HCT116 (cell line): Measurements from ENCODE around the gene TRIM14. TPM values are rescaled to one million over a fixed set of nuclear protein-coding genes. Genes with fewer than 3 reads are reported as not detected.

ENCODE experiments used
- ATAC-seq: fragments of 200-7000 bp; cut with Tn5 transposase; 2 replicates; pipeline ENCODE4 v1.9.1; 2020; ENCODE audit warnings: mild to moderate bottlenecking, moderate library complexity
- BruUV-seq: library from RNA; stranded (reverse); fragments of 400-500 nt; replicated peaks from 2 replicates; lab custom pipeline; 2021; lab: Mats Ljungman, UMichigan
- CTCF ChIA-PET: fragments of 300-600 bp; sonication (Branson Sonifier 250); formaldehyde crosslinking; loops from one replicate; lab custom pipeline; 2021; ENCODE audit warnings: antibody characterized with exemption; lab: Charles Lee
- POLR2A ChIA-PET: fragments of 300-600, 350-600 bp; sonication (Branson Sonifier 250); formaldehyde crosslinking; loops from one replicate; lab custom pipeline; 2021; ENCODE audit warnings: antibody characterized with exemption; lab: Charles Lee
- RAD21 ChIA-PET, 2 experiments: fragments of 300-600 bp; sonication (Branson Sonifier 250); formaldehyde crosslinking; loops; one replicate each; lab custom pipeline; 2023; ENCODE audit warnings: low total read pairs in 2 of 2; ENCODE audit not compliant: uncharacterized antibody in 2 of 2, unreplicated experiment in 2 of 2, low non-redundant PET in 1 of 2; lab: Charles Lee
- DNase-seq: peaks from one replicate; pipeline ENCODE4 v3.0.0-alpha.2; 2010; ENCODE audit warnings: low read depth, low spot score
- H2AFZ ChIP-seq: fragments of 200-600 bp; shearing (Covaris generic), sonication (generic); 2 replicates; pipeline ENCODE4 v1.6.1; 2017; ENCODE audit warnings: low read depth, mixed run types, mixed read lengths, antibody characterized with exemption, low read length; ENCODE audit not compliant: poor library complexity, severe bottlenecking
- H3K27ac ChIP-seq: 2 replicates; pipeline ENCODE4 v1.5.1; 2012; ENCODE audit warnings: low read depth, low read length
- H3K27me3 ChIP-seq: fragments of 200-600 bp; sonication (generic); 2 replicates; pipeline ENCODE4 v1.6.1; 2016; ENCODE audit warnings: mixed run types, low read length, mixed read lengths; ENCODE audit not compliant: insufficient read depth
- H3K36me3 ChIP-seq, 2 experiments: fragments of 200-500 bp in 1 of 2; fragments of 200-600 bp in 1 of 2; sonication (Bioruptor generic) in 1 of 2; sonication (generic) in 1 of 2; 2 replicates each; pipeline versions ENCODE4 v1.5.1 to v1.6.1; 2014 to 2016; ENCODE audit warnings: low read length in 2 of 2, inconsistent platforms in 1 of 2, mixed read lengths in 1 of 2, mixed run types in 1 of 2; ENCODE audit not compliant: insufficient read depth in 2 of 2, control insufficient read depth in 1 of 2
- H3K4me1 ChIP-seq, 2 experiments: fragments of 200-600 bp in 1 of 2; sonication (generic) in 1 of 2; 2 replicates each; pipeline versions ENCODE4 v1.5.1 to v1.6.1; 2012 to 2017; ENCODE audit warnings: low read length in 2 of 2, inconsistent platforms in 1 of 2, mild to moderate bottlenecking in 1 of 2, mixed read lengths in 1 of 2, mixed run types in 1 of 2, moderate library complexity in 1 of 2; ENCODE audit not compliant: insufficient read depth in 2 of 2, control insufficient read depth in 1 of 2
- H3K4me2 ChIP-seq: fragments of 200-600 bp; sonication (generic); 2 replicates; pipeline ENCODE4 v1.6.1; 2017; ENCODE audit warnings: mixed run types, low read length, mixed read lengths
- H3K4me3 ChIP-seq, 2 experiments: fragments of 200-600 bp in 1 of 2; sonication (generic) in 1 of 2; replicated peaks in 1 of 2; 2 replicates each; pipeline ENCODE4 v1.5.1; 2011 to 2016; ENCODE audit warnings: low read length in 2 of 2, control low read depth in 1 of 2, low read depth in 1 of 2, mild to moderate bottlenecking in 1 of 2, mixed read lengths in 1 of 2, mixed run types in 1 of 2
- H3K79me2 ChIP-seq: fragments of 200-600 bp; sonication (generic); 2 replicates; pipeline ENCODE4 v1.6.1; 2017; ENCODE audit warnings: mild to moderate bottlenecking, mixed run types, low read length, moderate library complexity, mixed read lengths; ENCODE audit not compliant: insufficient read depth
- H3K9ac ChIP-seq: fragments of 200-600 bp; sonication (generic); 2 replicates; pipeline ENCODE4 v1.6.1; 2016; ENCODE audit warnings: low read length, mixed read lengths
- H3K9me2 ChIP-seq: fragments of 200-600 bp; sonication (generic), shearing (Covaris generic); 2 replicates; pipeline ENCODE4 v1.6.1; 2017; ENCODE audit warnings: mixed run types, mild to moderate bottlenecking, moderate library complexity; ENCODE audit not compliant: insufficient read depth
- H3K9me3 ChIP-seq, 2 experiments: fragments of 200-500 bp in 1 of 2; fragments of 200-600 bp in 1 of 2; sonication (Bioruptor generic) in 1 of 2; sonication (generic) in 1 of 2; 2 replicates each; pipeline ENCODE4 v1.6.1; 2014 to 2017; ENCODE audit warnings: low read length in 2 of 2, mixed read lengths in 2 of 2, inconsistent platforms in 1 of 2, low read depth in 1 of 2, mild to moderate bottlenecking in 1 of 2, mixed run types in 1 of 2, moderate library complexity in 1 of 2; ENCODE audit not compliant: control insufficient read depth in 1 of 2, insufficient read depth in 1 of 2
- H4K20me1 ChIP-seq: fragments of 200-600 bp; sonication (generic), shearing (Covaris generic); 2 replicates; pipeline ENCODE4 v1.6.1; 2017; ENCODE audit warnings: mixed run types, mild to moderate bottlenecking, moderate library complexity; ENCODE audit not compliant: insufficient read depth
- CBX3 ChIP-seq: IDR thresholded peaks from 2 replicates; pipeline ENCODE4 v1.6.1; 2012; ENCODE audit warnings: low read depth
- CEBPB ChIP-seq: IDR thresholded peaks from 2 replicates; pipeline ENCODE4 v1.6.1; 2012; ENCODE audit warnings: low read depth
- EGR1 ChIP-seq: IDR thresholded peaks from 2 replicates; pipeline ENCODE4 v1.6.1; 2012; ENCODE audit warnings: low read depth
- ELF1 ChIP-seq: IDR thresholded peaks from 2 replicates; pipeline ENCODE4 v1.6.1; 2012; ENCODE audit warnings: low read depth, borderline replicate concordance
- EZH2 ChIP-seq: fragments of 200-600 bp; sonication (generic); IDR thresholded peaks from 2 replicates; pipeline ENCODE4 v1.6.1; 2017; ENCODE audit warnings: antibody characterized with exemption, mixed run types
- FOSL1 ChIP-seq: IDR thresholded peaks from 2 replicates; pipeline ENCODE4 v1.6.1; 2012; ENCODE audit warnings: low read depth
- JUND ChIP-seq: IDR thresholded peaks from 2 replicates; pipeline ENCODE4 v1.6.1; 2012
- POLR2AphosphoS5 ChIP-seq: IDR thresholded peaks from 2 replicates; pipeline ENCODE4 v1.6.1; 2011; ENCODE audit warnings: mild to moderate bottlenecking, low read depth, low read length, moderate library complexity
- SIN3A ChIP-seq: IDR thresholded peaks from 2 replicates; pipeline ENCODE4 v1.6.1; 2012; ENCODE audit warnings: low read depth
- SP1 ChIP-seq: IDR thresholded peaks from 2 replicates; pipeline ENCODE4 v1.6.1; 2012; ENCODE audit warnings: low read depth
- SRF ChIP-seq: IDR thresholded peaks from 2 replicates; pipeline ENCODE4 v1.6.1; 2012; ENCODE audit warnings: low read depth
- TCF7L2 ChIP-seq: IDR thresholded peaks from 2 replicates; pipeline ENCODE4 v1.7.0; 2011; ENCODE audit warnings: borderline replicate concordance, inconsistent platforms; ENCODE audit not compliant: insufficient read depth, insufficient read length; ENCODE audit errors: extremely low read depth
- YY1 ChIP-seq: IDR thresholded peaks from 2 replicates; pipeline ENCODE4 v1.6.1; 2011; ENCODE audit warnings: low read length, low read depth, moderate library complexity, mild to moderate bottlenecking; ENCODE audit not compliant: insufficient replicate concordance; ENCODE audit errors: extremely low read depth
- ZFX ChIP-seq: fragments of 450-650 bp; IDR thresholded peaks from 2 replicates; pipeline ENCODE4 v1.6.1; 2017
- ZNF274 ChIP-seq: fragments of 200-500 bp; sonication (Bioruptor generic); IDR thresholded peaks from 2 replicates; pipeline ENCODE4 v1.6.1; 2014; ENCODE audit warnings: mild to moderate bottlenecking, low read depth, low read length, inconsistent platforms
- intact Hi-C: fragments of 100-400 bp; cut with micrococcal nuclease; formaldehyde crosslinking; loops from 2 replicates; pipeline ENCODE4 v1.10.0; 2022
- total RNA-seq: library from RNA; stranded (reverse); gene quantifications from one replicate; pipeline ENCODE4 v1.2.1, GENCODE V29; 2021; ENCODE audit not compliant: unreplicated experiment
- TF ChIP-seq, protein P1 (sequence below): IDR thresholded peaks from 2 replicates; pipeline ENCODE4 v1.6.1; 2011; ENCODE audit warnings: mild to moderate bottlenecking, low read length, moderate library complexity; ENCODE audit not compliant: insufficient replicate concordance; ENCODE audit errors: extremely low read depth
- TF ChIP-seq, protein P2 (sequence below): IDR thresholded peaks from 2 replicates; pipeline ENCODE4 v1.6.1; 2012
- TF ChIP-seq, protein P3 (sequence below): IDR thresholded peaks from 2 replicates; pipeline ENCODE4 v1.6.1; 2012; ENCODE audit warnings: low read depth
- TF ChIP-seq, protein P4 (sequence below), 3 experiments: fragments of 200-600 bp in 1 of 3; sonication (generic) in 1 of 3; IDR thresholded peaks in 2 of 3; conservative IDR thresholded peaks in 1 of 3; 2 replicates each; pipeline ENCODE4 v1.5.1; 2012 to 2017; ENCODE audit warnings: low read depth in 2 of 3, low read length in 2 of 3, antibody characterized with exemption in 1 of 3, borderline replicate concordance in 1 of 3, control low read depth in 1 of 3, mild to moderate bottlenecking in 1 of 3, mixed read lengths in 1 of 3, mixed run types in 1 of 3, moderate library complexity in 1 of 3; ENCODE audit not compliant: insufficient read depth in 1 of 3
- TF ChIP-seq, protein P5 (sequence below): IDR thresholded peaks from 2 replicates; pipeline ENCODE4 v1.6.1; 2012

The TRIM14 gene
- total RNA-seq, 1 experiment from 2014 or later: 24.4 TPM

DNA sequence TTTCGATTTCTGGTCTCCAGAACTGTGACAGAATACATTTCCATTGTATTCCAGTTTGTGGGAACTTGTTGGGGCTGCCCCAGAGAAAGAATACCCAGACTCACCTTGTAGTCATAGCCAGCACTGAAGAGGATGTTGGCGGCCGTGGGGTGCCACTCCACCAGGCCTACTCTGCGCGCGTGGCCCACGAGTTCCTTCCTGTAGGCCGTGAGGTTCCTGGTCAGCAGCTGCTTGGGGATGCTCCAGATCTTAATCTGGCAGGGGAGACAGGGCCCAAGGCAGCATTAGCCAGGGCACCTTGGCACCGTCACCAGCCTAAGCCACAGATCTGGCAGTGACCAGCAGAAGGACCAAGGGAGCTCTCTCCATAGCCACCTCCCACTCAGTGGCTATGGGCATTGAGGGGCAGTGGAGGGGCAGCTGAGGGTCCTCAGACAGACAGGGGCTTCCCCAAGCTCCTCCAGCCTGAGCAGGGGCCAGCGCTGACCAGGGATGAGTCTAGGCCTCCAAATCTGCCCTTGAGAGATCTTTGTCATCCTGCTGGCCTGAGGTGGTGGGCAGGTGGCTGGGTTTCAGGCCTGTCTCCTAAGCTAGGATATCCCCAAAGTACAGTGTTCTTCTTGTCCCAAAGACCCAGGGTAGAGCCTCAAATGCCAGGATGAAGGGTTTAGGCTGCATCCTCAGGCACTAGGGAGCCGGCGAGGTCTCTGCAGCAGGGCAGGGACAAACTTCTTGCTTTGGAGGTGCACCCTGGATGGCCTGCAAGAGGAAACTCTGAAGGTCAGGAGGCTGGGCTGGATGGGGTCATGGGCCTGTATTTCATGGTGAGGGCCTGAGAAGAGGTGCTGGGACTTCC lies 15.9 kb upstream of the TRIM14 start:
- Histone ChIP-seq H2AFZ (no peak overlapping the region), H3K4me2 (no peak overlapping the region), H3K9me3 (no peaks in the 10 kb centered on the region), H3K27me3 (no peaks in the 10 kb centered on the region), H3K9me2 (no peaks in the 10 kb centered on the region), H3K36me3 (no peaks in the 10 kb centered on the region), H4K20me1 (no peaks in the 10 kb centered on the region), H3K4me3 (no peak overlapping the region), H3K79me2 (no peaks in the 10 kb centered on the region), H3K4me1 (no peaks in the 10 kb centered on the region), H3K9ac (no peak overlapping the region), H3K27ac (no peak overlapping the region)
- TF ChIP-seq TCF7L2 (no peak), FOSL1 (no peak), ELF1 (no peak), YY1 (no peak), EGR1 (no peak), CBX3 (no peak), EZH2 (no peak), CEBPB (no peak), ZFX (no peak), JUND (no peak), SIN3A (no peak), ZNF274 (no peak), SP1 (no peak), POLR2AphosphoS5 (no peak), SRF (no peak)
- TF ChIP-seq, protein P1, sequence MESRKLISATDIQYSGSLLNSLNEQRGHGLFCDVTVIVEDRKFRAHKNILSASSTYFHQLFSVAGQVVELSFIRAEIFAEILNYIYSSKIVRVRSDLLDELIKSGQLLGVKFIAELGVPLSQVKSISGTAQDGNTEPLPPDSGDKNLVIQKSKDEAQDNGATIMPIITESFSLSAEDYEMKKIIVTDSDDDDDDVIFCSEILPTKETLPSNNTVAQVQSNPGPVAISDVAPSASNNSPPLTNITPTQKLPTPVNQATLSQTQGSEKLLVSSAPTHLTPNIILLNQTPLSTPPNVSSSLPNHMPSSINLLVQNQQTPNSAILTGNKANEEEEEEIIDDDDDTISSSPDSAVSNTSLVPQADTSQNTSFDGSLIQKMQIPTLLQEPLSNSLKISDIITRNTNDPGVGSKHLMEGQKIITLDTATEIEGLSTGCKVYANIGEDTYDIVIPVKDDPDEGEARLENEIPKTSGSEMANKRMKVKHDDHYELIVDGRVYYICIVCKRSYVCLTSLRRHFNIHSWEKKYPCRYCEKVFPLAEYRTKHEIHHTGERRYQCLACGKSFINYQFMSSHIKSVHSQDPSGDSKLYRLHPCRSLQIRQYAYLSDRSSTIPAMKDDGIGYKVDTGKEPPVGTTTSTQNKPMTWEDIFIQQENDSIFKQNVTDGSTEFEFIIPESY: no peak
- TF ChIP-seq, protein P2, sequence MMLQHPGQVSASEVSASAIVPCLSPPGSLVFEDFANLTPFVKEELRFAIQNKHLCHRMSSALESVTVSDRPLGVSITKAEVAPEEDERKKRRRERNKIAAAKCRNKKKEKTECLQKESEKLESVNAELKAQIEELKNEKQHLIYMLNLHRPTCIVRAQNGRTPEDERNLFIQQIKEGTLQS: no peak
- TF ChIP-seq, protein P3, sequence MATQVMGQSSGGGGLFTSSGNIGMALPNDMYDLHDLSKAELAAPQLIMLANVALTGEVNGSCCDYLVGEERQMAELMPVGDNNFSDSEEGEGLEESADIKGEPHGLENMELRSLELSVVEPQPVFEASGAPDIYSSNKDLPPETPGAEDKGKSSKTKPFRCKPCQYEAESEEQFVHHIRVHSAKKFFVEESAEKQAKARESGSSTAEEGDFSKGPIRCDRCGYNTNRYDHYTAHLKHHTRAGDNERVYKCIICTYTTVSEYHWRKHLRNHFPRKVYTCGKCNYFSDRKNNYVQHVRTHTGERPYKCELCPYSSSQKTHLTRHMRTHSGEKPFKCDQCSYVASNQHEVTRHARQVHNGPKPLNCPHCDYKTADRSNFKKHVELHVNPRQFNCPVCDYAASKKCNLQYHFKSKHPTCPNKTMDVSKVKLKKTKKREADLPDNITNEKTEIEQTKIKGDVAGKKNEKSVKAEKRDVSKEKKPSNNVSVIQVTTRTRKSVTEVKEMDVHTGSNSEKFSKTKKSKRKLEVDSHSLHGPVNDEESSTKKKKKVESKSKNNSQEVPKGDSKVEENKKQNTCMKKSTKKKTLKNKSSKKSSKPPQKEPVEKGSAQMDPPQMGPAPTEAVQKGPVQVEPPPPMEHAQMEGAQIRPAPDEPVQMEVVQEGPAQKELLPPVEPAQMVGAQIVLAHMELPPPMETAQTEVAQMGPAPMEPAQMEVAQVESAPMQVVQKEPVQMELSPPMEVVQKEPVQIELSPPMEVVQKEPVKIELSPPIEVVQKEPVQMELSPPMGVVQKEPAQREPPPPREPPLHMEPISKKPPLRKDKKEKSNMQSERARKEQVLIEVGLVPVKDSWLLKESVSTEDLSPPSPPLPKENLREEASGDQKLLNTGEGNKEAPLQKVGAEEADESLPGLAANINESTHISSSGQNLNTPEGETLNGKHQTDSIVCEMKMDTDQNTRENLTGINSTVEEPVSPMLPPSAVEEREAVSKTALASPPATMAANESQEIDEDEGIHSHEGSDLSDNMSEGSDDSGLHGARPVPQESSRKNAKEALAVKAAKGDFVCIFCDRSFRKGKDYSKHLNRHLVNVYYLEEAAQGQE: no peak
- TF ChIP-seq, protein P4, sequence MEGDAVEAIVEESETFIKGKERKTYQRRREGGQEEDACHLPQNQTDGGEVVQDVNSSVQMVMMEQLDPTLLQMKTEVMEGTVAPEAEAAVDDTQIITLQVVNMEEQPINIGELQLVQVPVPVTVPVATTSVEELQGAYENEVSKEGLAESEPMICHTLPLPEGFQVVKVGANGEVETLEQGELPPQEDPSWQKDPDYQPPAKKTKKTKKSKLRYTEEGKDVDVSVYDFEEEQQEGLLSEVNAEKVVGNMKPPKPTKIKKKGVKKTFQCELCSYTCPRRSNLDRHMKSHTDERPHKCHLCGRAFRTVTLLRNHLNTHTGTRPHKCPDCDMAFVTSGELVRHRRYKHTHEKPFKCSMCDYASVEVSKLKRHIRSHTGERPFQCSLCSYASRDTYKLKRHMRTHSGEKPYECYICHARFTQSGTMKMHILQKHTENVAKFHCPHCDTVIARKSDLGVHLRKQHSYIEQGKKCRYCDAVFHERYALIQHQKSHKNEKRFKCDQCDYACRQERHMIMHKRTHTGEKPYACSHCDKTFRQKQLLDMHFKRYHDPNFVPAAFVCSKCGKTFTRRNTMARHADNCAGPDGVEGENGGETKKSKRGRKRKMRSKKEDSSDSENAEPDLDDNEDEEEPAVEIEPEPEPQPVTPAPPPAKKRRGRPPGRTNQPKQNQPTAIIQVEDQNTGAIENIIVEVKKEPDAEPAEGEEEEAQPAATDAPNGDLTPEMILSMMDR (IDR thresholded peaks at IDR 0.05 in 2 of 3, conservative IDR thresholded peaks at IDR 0.05 in 1 of 3; ENCODE audit: borderline replicate concordance in 1 of 3, insufficient read depth in 1 of 3, low read depth in 2 of 3, low read length in 2 of 3): no peak
- TF ChIP-seq, protein P5, sequence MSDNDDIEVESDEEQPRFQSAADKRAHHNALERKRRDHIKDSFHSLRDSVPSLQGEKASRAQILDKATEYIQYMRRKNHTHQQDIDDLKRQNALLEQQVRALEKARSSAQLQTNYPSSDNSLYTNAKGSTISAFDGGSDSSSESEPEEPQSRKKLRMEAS: no peak
- POLR2A ChIA-PET: no interaction called here
- RAD21 ChIA-PET: no interaction called here
- intact Hi-C loops: no loop called here
- DNase-seq: no peak
- no peak for ATAC-seq
- CTCF ChIA-PET: no interaction called here
- no TSS peak for BruUV-seq
